Chondrocyte (in vitro differentiated cells): Measurements from ENCODE around the gene MTHFD1. TPM values are rescaled to one million over a fixed set of nuclear protein-coding genes. Genes with fewer than 3 reads are reported as not detected.

Source experiments
- DNase-seq: peaks from one replicate; pipeline ENCODE4 v3.0.0; 2021; ENCODE audit warnings: mixed read lengths, low spot score
- H3K27ac Mint-ChIP-seq: one replicate; pipeline ENCODE4 v1.8.0; 2021; ENCODE audit warnings: mild to moderate bottlenecking, moderate library complexity, mixed read lengths; ENCODE audit not compliant: unreplicated experiment
- H3K27me3 Mint-ChIP-seq: 2 replicates; pipeline ENCODE4 v1.8.0; 2021; ENCODE audit warnings: low read depth, mixed read lengths
- H3K36me3 Mint-ChIP-seq: 2 replicates; pipeline ENCODE4 v1.8.0; 2021; ENCODE audit warnings: low read depth, mixed read lengths
- H3K4me1 Mint-ChIP-seq: 2 replicates; pipeline ENCODE4 v1.8.0; 2021; ENCODE audit warnings: low read depth, mild to moderate bottlenecking, mixed read lengths
- H3K4me3 Mint-ChIP-seq: one replicate; pipeline ENCODE4 v1.8.0; 2021; ENCODE audit warnings: mild to moderate bottlenecking, moderate library complexity, mixed read lengths; ENCODE audit not compliant: unreplicated experiment
- H3K9me3 Mint-ChIP-seq: 2 replicates; pipeline ENCODE4 v1.8.0; 2021; ENCODE audit warnings: low read depth, mixed read lengths
- total RNA-seq: library from RNA; stranded (reverse); gene quantifications from 3 replicates; pipeline ENCODE4 v1.2.1, GENCODE V29; 2021
- TF ChIP-seq, protein P1 (sequence below): fragments of 200-600 bp; sonication (generic); IDR thresholded peaks from 2 replicates; pipeline ENCODE4 v1.5.0; 2021; ENCODE audit warnings: antibody characterized with exemption, mild to moderate bottlenecking, moderate library complexity

Gene MTHFD1
- total RNA-seq, 1 donor from 2014 or later: 54.2 TPM

DNA sequence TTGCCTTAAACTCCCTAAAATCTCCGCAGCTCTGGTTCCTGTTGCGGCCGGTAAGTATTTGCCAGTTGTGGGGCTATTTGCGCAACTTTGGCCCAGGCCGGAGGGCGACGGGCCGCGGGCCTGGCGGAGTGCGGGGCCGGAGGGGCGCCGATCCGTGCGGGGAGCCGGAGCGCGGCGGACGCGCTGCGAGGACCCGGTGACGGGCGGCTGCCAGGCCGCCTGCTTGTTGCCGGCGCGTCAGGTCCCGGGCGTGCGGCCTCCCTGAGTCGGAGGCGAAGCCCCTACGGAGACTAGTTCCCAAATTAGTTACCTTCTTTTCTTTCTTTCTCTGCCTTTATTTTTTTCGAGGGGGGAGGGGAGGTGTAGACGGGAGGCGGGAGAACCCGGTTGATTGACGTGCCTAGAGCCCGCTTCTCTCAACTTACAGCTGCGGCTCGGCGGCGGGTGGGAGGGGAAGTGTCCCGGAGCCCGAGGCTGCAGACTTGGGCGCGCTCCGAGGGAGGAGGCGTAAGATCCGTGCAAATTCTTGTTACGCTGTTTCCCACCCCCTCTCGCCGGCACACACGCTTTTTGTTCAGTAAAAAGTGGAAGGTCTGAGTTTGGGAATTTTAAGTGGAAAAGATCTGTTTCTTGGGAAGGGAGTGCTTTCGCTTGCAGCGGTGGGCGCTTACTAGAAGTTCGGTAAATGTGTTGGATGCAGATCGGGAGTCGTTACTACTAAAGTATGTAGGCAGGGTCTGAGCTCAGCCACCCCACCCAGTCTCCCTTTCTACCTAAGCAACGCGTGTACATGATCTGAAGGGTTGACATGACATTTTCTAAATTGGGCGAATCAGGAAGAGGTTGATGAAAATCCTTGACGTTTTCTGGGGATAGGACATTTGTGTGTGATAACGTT is 117.0 kb downstream of the MTHFD1 start:
- H3K27ac Mint-ChIP-seq: peak overlapping the region; percentile 100
- H3K4me3 Mint-ChIP-seq: peak overlapping the region; percentile 84
- peaks cover 69% of the 10 kb centered on the region for H3K4me1 Mint-ChIP-seq
- H3K9me3 Mint-ChIP-seq: no peaks in the 10 kb centered on the region
- TF ChIP-seq, protein P1, sequence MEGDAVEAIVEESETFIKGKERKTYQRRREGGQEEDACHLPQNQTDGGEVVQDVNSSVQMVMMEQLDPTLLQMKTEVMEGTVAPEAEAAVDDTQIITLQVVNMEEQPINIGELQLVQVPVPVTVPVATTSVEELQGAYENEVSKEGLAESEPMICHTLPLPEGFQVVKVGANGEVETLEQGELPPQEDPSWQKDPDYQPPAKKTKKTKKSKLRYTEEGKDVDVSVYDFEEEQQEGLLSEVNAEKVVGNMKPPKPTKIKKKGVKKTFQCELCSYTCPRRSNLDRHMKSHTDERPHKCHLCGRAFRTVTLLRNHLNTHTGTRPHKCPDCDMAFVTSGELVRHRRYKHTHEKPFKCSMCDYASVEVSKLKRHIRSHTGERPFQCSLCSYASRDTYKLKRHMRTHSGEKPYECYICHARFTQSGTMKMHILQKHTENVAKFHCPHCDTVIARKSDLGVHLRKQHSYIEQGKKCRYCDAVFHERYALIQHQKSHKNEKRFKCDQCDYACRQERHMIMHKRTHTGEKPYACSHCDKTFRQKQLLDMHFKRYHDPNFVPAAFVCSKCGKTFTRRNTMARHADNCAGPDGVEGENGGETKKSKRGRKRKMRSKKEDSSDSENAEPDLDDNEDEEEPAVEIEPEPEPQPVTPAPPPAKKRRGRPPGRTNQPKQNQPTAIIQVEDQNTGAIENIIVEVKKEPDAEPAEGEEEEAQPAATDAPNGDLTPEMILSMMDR: no peak
- DNase-seq: no peak
- peaks cover 2% of the 10 kb centered on the region for H3K36me3 Mint-ChIP-seq
- H3K27me3 Mint-ChIP-seq: no peaks in the 10 kb centered on the region

DNA sequence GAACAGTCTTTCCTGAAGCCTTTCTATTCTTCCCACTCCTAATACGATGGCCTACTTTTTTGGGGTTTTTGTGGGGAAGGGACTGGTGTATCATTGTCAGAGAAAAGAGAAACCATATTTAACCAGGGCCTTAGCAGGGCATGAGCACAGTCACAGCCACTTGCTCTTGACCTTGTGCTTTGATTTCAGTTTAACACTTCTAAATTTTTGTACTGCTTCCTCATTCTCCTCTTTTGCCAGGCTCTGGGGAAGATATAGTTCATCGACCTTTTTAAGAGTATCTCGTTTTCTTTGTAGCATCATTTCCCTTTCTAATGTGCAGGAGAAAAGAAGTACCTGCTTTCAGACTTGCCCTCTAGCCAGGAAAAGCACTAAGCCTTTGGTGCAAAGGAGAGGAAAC is 118.6 kb downstream of the MTHFD1 start:
- Mint-ChIP-seq H3K36me3 (peaks cover 2% of the 10 kb centered on the region), H3K27me3 (no peaks in the 10 kb centered on the region), H3K9me3 (no peaks in the 10 kb centered on the region), H3K27ac (peak overlapping the region; percentile 100), H3K4me1 (peaks cover 77% of the 10 kb centered on the region), H3K4me3 (peak overlapping the region; percentile 84)
- TF ChIP-seq, protein P1: no peak
- no peak for DNase-seq

DNA sequence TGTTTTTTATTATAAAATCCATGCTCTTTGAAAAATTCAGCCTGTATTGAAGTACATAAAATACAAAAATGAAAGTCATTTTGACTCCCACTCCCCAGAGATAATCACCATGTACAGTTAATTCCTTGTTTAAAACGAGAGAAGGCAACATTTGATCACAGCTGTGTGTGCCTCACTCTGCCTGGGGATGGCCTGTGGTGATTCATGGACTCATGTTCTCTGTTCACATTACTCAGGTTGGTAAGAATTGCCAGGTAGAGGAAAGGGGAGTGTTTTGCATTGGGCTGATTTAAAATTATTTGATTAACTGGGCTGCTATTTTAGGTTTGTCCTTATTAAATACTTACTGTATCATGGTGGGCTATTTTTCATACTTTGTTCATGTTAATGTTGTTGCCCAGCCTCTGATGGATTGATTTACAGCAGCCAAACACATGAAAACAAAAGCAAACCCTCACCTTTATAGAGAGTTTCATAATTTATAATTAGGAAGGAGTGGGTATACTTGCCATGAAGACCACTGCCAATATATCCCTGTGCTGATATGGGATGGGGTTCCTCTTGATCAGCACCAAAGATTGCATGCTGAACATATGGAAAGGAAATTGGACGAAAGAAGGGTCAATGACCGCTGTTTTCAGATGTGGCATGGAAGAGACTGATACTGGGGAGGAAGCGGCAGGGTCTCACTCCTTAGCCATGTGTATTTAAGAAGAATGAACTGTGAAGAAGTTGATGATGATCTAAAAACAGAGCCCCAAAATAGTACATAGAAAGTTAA is 119.4 kb downstream of the MTHFD1 start:
- Mint-ChIP-seq H3K4me1 (peaks cover 74% of the 10 kb centered on the region), H3K36me3 (peaks cover 2% of the 10 kb centered on the region), H3K9me3 (no peaks in the 10 kb centered on the region), H3K27me3 (no peaks in the 10 kb centered on the region), H3K4me3 (peak overlapping the region; percentile 84), H3K27ac (peak overlapping the region; percentile 100)
- DNase-seq: no peak
- TF ChIP-seq, protein P1: no peak

DNA sequence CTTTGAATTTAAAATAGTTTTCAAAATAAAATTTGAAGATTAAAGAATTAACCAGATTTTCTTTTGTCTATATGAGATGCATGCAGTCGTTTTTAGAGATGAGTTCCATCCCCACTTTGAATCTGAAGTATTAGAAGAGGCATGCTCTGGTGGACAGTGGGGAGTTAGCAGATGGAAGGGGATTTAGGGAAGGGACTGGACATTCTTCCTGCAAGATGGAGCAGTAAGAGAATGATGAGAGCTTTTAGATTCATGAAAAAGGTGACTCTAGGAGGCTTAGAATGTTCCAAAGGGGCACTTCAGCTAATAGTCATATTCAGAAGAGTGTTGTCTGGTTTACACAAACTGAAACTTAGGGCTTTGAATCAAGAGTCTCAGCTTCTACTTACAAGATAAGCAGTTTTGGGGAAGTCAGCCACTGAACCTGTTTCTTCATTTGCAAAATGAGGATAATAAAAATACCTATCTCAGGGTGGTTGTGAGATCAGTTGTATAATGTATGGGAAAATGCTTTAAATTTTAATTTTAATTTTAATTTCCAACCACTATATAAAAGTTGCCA is 120.1 kb downstream of the MTHFD1 start:
- Mint-ChIP-seq H3K4me1 (peaks cover 73% of the 10 kb centered on the region), H3K27ac (peak overlapping the region; percentile 62), H3K36me3 (peaks cover 2% of the 10 kb centered on the region), H3K4me3 (no peak overlapping the region), H3K9me3 (no peaks in the 10 kb centered on the region), H3K27me3 (no peaks in the 10 kb centered on the region)
- TF ChIP-seq, protein P1: no peak
- no peak for DNase-seq

DNA sequence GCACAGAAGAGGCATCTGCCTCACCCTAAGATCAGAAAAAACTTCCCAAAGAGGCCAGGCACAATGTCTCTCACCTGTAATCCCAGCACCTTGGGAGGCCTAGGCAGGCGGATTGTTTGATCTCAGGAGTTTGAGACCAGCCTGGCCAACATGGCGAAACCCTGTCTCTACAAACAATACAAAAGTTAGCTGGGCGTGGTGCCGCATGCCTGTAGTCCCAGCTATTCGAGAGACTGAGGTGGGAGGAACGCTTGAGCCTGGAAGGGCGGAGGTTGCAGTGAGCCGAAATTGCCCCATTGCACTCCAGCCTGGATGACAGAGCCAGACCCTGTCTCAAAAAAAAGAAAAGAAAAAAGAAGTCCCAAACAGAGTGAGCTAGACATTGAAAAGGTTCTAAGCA is 120.9 kb downstream of the MTHFD1 start:
- Mint-ChIP-seq H3K4me1 (peaks cover 75% of the 10 kb centered on the region), H3K27me3 (no peaks in the 10 kb centered on the region), H3K36me3 (peaks cover 2% of the 10 kb centered on the region), H3K27ac (peak overlapping the region; percentile 67), H3K9me3 (no peaks in the 10 kb centered on the region), H3K4me3 (no peak overlapping the region)
- TF ChIP-seq, protein P1: no peak
- no peak for DNase-seq
